Activated T-cell treated with anti-CD3 and anti-CD28 coated beads for 24 hours (primary cell): Measurements from ENCODE around the gene ANO8.
"Not testable (repeated sequence)": the region's sequence is repeated elsewhere in the genome, so short reads cannot be mapped to it uniquely, and the experiment has no call there.

Source experiments
- DNase-seq: peaks from one replicate; pipeline ENCODE4 v3.0.0-alpha.2; 2020; ENCODE audit warnings: low read depth

The ANO8 gene

GRCh38 chr19:17334414-17335409 is at the start of gene ANO8:
ANO8 (minus strand) TSS chr19:17334855; CDS start chr19:17334670, 185 bp downstream.
- DNase-seq, result peak; percentile 94

GRCh38 chr19:17380426-17381138 is 45.9 kb upstream of the ANO8 start:
- no peak for DNase-seq

- DNase-seq, result no peak
These were observed 44.6 kb upstream of the ANO8 start for GRCh38 chr19:17379221-17379631.

- no peak for DNase-seq
These were observed 43.6 kb upstream of the ANO8 start for GRCh38 chr19:17378271-17378670.

- no peak for DNase-seq
These were observed 42.4 kb upstream of the ANO8 start, which contains the start of gene PLVAP for GRCh38 chr19:17376935-17377600. PLVAP (minus strand) TSS chr19:17377342; CDS start chr19:17377288, 54 bp downstream.

GRCh38 chr19:17370026-17370587 is 35.5 kb upstream of the ANO8 start:
- no peak for DNase-seq

- no peak for DNase-seq
These were observed 30.7 kb upstream of the ANO8 start for GRCh38 chr19:17365361-17365760.

- DNase-seq, result not testable (repeated sequence)
These were observed 29.4 kb upstream of the ANO8 start for GRCh38 chr19:17363852-17364605.

- DNase-seq, result no peak
These were observed 25.5 kb upstream of the ANO8 start for GRCh38 chr19:17359905-17360800.

GRCh38 chr19:17358395-17358794 is 23.7 kb upstream of the ANO8 start:
- no peak for DNase-seq

- DNase-seq, result no peak
These were observed 23.1 kb upstream of the ANO8 start for GRCh38 chr19:17357724-17358123.

GRCh38 chr19:17357078-17357666 is 22.5 kb upstream of the ANO8 start:
- no peak for DNase-seq

- DNase-seq, result no peak
These were observed 18.7 kb upstream of the ANO8 start for GRCh38 chr19:17353386-17353785.

- DNase-seq, result no peak
These were observed 18.1 kb upstream of the ANO8 start for GRCh38 chr19:17352608-17353280.

- DNase-seq, result no peak
These were observed 17.3 kb upstream of the ANO8 start for GRCh38 chr19:17351815-17352435.

- DNase-seq, result no peak
These were observed 14.0 kb upstream of the ANO8 start for GRCh38 chr19:17348700-17349099.

- DNase-seq, result no peak
These were observed 13.2 kb upstream of the ANO8 start for GRCh38 chr19:17347877-17348276.

GRCh38 chr19:17347361-17347760 is 12.7 kb upstream of the ANO8 start:
- no peak for DNase-seq
